COR-L47 (cell line): ENCODE results near the gene ARL5B.

Source experiments
- DNase-seq: peaks from one replicate; lab custom pipeline; 2025; lab: John Stamatoyannopoulos, UW

Gene ARL5B

GRCh38 chr10:18703521-18703920 is 44.3 kb downstream of the ARL5B start:
- DNase-seq = no peak

DNA sequence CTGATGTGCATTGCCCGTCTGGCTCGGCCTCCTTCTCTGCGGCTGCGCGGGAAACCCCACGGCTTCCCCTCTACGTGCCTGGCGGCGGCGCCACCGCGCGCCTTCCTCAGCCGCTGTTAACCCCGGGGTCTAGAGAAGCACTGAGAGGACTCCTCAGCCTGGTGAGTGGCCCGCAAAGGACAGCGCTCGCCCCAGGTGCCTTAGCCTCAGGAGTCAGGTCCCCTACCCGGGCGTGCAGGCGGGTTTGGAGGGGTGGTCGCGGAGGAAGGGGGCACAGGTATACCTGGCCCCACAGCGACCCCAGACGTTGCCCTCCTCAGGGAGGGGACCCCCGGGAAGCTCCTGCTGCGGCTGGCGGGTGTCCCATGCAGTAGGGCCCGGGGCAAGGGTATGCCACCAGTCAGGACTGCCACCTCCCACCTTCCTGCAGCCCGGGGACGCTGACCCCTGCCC is 51.0 kb downstream of the ARL5B start:
- DNase-seq = no peak

DNA sequence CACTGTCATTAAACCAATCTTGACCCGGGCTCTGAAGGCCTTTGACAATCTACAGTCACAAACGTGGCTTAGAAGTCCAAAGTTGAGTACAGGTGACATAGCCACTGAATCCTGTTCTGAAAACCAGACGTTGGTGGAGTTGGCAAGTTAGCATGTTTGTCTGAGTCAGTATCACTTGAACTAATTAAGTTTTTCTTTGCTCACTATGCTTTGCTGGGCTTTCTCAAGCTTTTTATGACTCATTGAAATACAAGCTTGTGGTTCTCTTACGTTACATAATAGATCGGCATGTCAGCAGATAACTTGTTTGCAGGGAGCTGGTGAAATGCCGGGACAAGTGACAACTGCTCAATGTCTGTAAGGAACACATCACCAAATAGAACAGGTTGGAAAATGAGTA is 53.8 kb downstream of the ARL5B start:
- DNase-seq = no peak

- DNase-seq = no peak
Measured at GRCh38 chr10:18718991-18719390, 59.8 kb downstream of the ARL5B start.

DNA sequence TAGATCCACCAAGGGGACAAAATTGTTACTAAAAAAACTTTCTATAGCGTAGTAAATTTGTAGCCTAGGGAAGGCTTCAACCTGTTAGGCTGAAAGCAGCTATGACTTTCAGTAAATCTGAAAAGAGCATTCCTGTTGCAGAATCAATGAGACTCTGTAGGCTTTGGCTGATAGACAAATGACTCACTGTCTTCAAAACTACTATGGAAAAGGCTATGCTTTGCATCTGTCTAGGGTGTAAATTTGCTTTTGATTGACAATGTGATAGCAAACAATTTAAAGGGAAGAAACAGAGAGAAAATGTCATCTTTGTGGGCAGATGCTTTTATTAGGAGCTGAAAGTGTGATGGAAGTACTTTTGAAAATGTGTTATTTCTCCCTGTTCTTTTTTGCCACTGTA is 60.6 kb downstream of the ARL5B start:
- no peak for DNase-seq

DNA sequence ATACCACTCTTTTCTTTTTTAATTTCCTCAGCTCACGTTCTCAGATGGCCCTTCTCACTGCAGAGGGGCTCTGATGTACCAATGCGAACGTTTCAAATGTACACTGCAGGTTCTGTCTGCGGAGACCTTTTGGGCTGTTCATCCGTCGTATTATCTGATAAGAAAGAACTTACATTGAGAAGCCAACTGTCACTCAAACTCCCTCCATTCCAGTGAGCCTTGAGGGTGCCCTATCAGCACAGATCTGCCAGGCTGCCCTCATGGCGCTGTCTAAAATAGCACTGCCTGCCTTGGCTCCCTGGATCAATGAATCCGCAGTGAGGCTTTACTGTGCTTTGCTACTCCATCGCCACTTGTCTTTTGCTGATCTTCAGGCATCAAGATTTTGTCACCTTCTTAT is 61.8 kb downstream of the ARL5B start:
- DNase-seq = no peak

- DNase-seq = no peak
Measured at GRCh38 chr10:18723801-18724200, 64.6 kb downstream of the ARL5B start.
